Measurements from ENCODE around the gene SLC44A5.
"Not testable (repeated sequence)": the region's sequence is repeated elsewhere in the genome, so short reads cannot be mapped to it uniquely, and the experiment has no call there.

Gene SLC44A5

GRCh38 chr1:75366595-75366994 lies 244.3 kb downstream of the SLC44A5 start:
- DNase-seq (ENCODE audit: low read depth), result no peak

DNA sequence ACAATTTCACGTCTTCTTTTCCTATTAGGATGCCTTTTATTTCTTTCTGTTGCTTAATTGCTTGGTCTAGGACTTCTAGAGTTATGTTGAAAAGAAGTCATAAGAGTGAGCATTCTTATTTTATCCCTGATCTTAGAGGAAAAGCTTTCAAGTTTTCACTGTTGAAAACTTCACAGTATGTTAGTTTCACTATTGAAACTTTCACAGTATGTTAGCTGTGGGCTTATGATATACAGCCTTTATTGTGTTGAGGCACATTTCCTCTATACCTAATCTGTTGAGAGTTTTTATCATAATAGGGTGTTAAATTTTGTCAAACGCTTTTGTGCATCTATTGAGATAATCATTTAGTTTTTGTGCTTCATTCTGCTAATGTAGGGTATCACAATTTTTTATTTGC lies 249.7 kb downstream of the SLC44A5 start:
- DNase-seq (ENCODE audit: low read depth), result no peak

- not testable (repeated sequence) for DNase-seq (ENCODE audit: low read depth)
Observed at GRCh38 chr1:75354267-75354666, 256.6 kb downstream of the SLC44A5 start.

DNA sequence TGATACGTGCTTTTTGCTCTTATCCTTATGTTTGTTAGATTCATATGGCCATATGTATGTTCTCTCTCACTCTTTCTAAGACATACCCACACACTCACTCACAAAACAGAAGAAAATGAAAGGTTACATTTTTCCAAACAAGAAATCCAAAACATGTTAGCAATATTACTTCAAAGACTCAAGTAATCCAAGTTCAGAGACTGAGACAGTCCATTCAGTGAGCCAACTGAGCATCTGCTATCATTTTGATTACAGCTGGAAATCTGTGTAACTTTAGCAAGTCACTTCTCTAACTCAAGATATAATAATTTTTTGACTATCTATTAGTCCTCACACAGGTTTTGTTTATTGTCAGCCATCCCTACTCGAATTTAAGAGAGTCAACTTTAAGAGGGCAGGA lies 257.9 kb downstream of the SLC44A5 start:
- DNase-seq (ENCODE audit: low read depth), result no peak

GRCh38 chr1:75345538-75346292 lies 265.2 kb downstream of the SLC44A5 start:
- no peak for DNase-seq (ENCODE audit: low read depth)

DNA sequence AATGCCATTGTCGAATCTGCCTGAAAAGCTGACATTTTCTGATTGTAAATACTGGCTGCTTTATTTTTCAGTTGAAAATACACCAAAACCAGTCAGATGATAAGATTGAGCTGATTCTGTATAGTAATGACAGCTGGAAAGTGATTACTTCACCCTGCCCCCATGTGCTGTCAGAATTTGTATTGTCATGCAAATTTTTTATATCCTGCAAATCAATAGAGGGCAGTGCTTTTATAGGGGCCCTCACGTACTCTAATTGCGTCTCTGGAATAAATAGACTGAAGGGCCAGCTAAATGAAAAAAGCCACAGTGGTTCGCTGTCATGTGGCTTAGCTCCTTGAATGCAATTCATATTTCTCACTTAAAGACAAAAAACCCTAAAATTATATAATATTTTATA lies 268.1 kb downstream of the SLC44A5 start:
- no peak for DNase-seq (ENCODE audit: low read depth)

GRCh38 chr1:75341537-75341936 lies 269.4 kb downstream of the SLC44A5 start:
- no peak for DNase-seq (ENCODE audit: low read depth)

DNA sequence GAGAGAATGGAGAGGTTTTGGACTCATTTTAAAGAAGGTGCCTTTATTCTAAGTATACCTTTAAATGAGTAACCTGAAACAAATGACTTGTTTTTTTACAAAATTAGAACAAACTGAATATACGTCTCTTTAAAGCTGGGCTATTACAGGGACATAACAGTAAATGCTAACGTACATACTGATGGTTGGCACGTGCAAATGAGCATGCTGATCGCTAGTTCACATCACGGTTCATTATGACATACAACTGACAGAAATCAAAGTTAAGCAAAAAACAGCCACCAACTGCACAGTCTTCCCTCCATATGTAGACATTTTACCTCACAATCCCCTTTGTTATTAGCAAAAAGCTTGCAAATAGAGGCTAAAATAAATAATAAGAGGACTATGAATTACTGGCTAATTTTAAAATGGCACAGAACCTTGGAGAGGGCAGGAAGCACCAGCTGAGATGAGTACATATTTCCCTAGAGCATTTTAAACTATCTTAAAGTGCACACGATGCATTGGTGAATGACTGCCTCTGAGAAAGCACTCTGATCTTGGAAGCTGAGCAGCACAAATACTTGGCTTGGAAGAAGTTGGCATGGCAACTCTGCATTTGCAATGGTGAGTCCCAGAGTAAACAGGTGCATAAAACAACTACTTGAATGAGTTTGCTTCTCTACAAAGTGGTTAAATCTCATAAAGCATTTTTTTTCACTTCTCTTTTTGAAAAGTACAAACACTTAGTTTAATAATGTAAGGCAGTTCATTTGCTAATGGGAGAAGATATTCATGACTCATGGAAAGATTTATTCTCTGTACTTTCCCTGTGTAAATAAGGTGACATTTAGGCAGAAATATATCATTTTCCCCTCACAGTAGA lies 272.1 kb downstream of the SLC44A5 start:
- no peak for DNase-seq (ENCODE audit: low read depth)

- DNase-seq (ENCODE audit: low read depth), result no peak
Observed at GRCh38 chr1:75334876-75335389, 276.0 kb downstream of the SLC44A5 start.

- no peak for DNase-seq (ENCODE audit: low read depth)
Observed at GRCh38 chr1:75330624-75331023, 280.3 kb downstream of the SLC44A5 start.

GRCh38 chr1:75328691-75329090 lies 282.2 kb downstream of the SLC44A5 start:
- no peak for DNase-seq (ENCODE audit: low read depth)

GRCh38 chr1:75327395-75327794 lies 283.5 kb downstream of the SLC44A5 start:
- DNase-seq (ENCODE audit: low read depth), result no peak

- DNase-seq (ENCODE audit: low read depth), result no peak
Observed at GRCh38 chr1:75317976-75318375, 292.9 kb downstream of the SLC44A5 start.

DNA sequence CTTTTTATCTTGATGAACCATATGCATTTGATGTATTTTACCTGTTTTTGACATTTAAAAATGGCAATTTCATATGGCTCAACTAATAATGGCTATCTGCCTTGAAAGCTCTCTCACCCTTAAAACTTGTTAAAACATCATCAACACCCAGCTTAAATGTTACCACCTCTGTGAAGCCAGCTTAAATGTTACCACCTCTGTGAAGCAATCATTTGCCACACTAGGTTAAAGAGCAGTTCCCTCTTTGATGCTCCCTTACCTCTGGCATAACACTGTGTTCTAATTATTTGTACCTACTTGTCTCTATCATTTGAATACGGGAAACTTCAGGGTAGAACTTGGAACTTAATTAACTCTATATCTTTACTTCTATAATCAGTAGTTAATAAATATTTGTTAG lies 294.7 kb downstream of the SLC44A5 start:
- no peak for DNase-seq (ENCODE audit: low read depth)

DNA sequence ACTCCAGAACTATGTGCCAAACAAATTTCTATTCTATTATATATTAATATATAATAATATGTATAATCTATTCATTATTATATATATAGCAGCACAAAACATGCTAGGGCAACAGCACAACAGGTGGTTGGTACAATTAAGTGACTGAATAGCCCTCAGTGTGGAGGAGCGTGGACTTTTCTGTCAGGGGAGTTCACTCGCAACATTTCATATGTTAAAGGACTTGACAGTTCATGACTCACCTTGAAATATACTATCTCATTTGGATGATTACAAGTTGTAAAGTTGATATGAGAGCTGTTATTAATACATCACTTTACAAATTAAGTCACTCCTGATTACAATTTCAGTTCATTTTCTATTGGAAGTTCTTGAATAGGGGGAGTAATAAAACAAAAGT lies 298.3 kb downstream of the SLC44A5 start:
- DNase-seq (ENCODE audit: low read depth), result no peak

- DNase-seq (ENCODE audit: low read depth), result no peak
Observed at GRCh38 chr1:75310067-75310466, 300.8 kb downstream of the SLC44A5 start.

DNA sequence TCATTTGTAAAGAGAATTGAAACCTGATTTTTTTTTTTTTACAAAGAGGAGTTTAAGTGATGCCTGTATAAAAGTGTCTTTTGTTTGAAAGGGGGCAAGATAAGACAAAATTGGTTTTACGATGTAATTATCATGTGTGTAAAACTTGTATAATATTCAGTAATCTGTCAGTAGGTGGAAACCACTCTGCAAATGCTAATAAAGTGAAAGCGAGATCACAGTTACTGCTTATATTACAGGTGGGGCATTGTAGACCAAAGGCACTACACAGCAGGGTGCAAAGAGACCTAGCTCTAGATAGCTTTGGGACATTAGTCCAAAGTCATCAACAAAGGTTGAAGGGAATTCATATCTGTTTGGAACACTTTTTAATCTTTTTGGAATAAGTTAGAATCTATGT lies 302.5 kb downstream of the SLC44A5 start:
- no peak for DNase-seq (ENCODE audit: low read depth)

DNA sequence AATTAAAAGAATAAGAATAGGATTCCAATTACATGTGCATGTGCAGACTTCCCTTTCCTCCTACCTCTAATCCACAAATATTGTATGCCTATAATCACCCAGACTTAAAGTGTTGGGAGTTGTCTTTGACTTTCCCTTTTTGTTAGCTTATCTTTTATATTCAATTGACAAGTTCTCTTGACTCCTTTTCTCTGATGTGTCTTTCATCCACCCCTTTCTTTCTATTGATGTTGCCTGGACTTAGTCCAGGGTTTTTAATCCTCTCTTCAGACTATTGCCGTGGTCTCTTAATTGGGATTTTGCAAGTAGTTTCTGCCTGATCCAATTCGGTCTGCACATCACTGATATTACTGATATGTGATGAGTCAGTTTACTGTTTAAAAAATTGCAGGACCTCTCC lies 305.9 kb downstream of the SLC44A5 start:
- DNase-seq (ENCODE audit: low read depth), result no peak

GRCh38 chr1:75293270-75293669 lies 317.6 kb downstream of the SLC44A5 start:
- DNase-seq (ENCODE audit: low read depth), result no peak

GRCh38 chr1:75292013-75292412 lies 318.9 kb downstream of the SLC44A5 start:
- no peak for DNase-seq (ENCODE audit: low read depth)

DNA sequence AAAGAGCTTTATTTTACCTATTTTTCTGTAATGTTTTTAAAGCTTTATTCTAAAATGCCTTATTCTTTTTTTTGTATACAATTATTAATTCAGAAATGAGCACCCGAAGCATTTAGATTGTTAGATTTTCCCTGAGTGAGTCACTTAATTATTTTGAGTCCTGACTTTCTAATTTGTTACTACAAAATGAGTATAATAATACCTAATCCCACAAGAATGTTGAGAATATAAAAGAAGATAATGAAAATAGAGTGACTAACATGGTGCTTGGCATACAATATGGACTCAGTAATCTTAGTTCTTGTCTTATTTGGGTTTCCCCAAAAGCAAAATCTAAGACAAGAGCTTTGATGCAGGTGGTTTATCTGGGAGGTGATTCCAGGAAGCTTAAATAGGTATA lies 334.5 kb downstream of the SLC44A5 start:
- DNase-seq (ENCODE audit: low read depth), result no peak

- DNase-seq (ENCODE audit: low read depth), result no peak
Observed at GRCh38 chr1:75275631-75276030, 335.3 kb downstream of the SLC44A5 start.

DNA sequence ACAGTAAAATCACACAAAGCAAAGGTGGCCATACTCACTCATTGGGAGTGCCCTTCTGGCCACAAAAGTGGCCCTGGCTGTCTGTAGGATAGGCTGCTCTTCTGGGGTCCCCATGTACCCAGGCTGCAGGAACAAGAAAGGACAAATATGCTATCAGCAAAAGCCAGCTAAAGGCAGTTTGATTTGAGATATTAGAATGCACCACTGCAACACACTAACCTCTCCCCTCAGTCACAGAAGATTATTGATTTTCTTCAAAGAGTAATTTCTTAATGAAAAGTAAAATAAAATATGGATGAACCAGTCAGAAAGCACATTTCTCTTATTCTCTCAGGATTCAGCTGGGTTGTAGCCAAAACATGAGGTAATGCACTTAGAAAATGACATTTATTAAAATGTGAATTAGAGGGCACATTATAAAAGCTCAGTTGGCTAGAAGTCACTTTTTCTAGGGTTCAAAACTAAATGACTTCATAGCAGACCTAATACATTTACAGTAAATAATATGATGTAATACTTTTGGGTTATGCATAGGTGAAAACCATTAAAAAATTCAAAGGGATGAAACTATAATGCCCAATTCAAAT lies 335.9 kb downstream of the SLC44A5 start:
- no peak for DNase-seq (ENCODE audit: low read depth)
